Memory B cell (primary cell): Measurements from ENCODE around the gene YPEL4.

Source experiments
- ATAC-seq: fragments of 150-1000 bp; cut with Tn5 transposase; 2 replicates; pipeline ENCODE4 v1.10.0; 2021; ENCODE audit warnings: low read depth, mild to moderate bottlenecking, moderate library complexity
- DNase-seq, 2 donors: peaks; one replicate each; pipeline ENCODE4 v3.0.0; 2022; ENCODE audit warnings: low spot score in 2 of 2
- H3K27ac Mint-ChIP-seq: one replicate; pipeline ENCODE4 v1.8.0; 2022; ENCODE audit warnings: mild to moderate bottlenecking, moderate library complexity, mixed read lengths
- H3K27me3 Mint-ChIP-seq: one replicate; pipeline ENCODE4 v1.8.0; 2022; ENCODE audit warnings: mixed read lengths
- H3K36me3 Mint-ChIP-seq: one replicate; pipeline ENCODE4 v1.8.0; 2022; ENCODE audit warnings: mild to moderate bottlenecking, mixed read lengths
- H3K4me1 Mint-ChIP-seq: one replicate; pipeline ENCODE4 v1.8.0; 2022; ENCODE audit warnings: mixed read lengths
- H3K4me3 Mint-ChIP-seq: one replicate; pipeline ENCODE4 v1.8.0; 2022; ENCODE audit warnings: mild to moderate bottlenecking, moderate library complexity, mixed read lengths
- H3K9me3 Mint-ChIP-seq: one replicate; pipeline ENCODE4 v1.8.0; 2022; ENCODE audit warnings: mixed read lengths

YPEL4 gene

DNA sequence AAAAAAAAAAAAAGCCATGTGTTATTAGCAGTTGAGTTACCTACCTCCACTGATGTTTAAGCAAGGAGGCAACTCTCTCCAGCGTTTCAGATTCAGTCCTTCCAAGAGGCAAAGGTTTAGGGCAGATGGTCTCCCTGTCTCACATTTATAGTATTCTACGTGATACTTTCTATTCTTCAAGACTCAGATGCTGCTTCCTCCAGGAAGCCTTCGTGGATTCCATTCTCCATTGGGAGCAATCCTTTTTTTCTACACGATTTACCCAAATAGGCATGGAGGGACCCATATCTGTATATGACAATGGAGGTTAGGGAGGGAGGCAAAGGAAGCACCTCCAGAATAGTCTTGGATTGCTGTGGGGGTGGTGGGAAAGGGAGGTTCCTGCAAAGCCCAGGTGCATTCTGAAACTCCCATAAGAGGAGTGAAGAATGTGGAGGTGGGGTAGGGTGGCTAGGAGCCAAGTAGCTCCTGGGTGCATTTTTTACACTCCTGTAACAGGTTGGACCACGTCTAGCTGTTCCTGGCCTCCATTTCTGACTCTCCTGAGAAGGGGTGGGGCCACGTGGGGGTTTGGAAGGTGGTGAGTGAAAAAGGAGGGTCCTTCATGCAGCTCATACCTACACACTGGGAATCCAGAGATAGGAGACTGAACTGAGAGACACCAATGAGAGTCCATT is 16.2 kb downstream of the YPEL4 start:
- no peak for ATAC-seq
- Mint-ChIP-seq H3K9me3 (no peaks in the 10 kb centered on the region), H3K36me3 (no peaks in the 10 kb centered on the region), H3K4me3 (no peak overlapping the region), H3K27ac (no peak overlapping the region), H3K4me1 (peaks cover 7% of the 10 kb centered on the region), H3K27me3 (peaks cover 36% of the 10 kb centered on the region)
- no peak for DNase-seq

DNA sequence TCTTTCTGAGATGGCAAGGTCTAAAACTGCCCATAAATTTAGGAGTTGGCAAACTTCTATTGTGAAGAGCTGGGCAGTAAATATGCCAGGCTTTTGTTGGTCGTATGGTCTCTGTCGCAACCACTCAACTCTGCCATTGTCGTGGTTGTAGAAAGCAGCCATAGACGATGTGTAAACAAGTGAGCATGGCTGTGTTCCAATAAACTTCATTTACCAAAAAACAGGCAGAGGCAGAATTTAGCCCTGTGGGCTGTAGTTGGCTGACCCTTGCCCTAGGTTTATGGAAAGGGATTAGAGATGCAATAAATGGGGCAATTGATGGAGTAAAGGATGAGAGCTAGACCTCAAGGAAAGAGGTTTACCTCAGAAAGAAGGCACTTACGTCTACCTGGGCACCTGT is 17.6 kb downstream of the YPEL4 start:
- no peaks in the 10 kb centered on the region for H3K9me3 Mint-ChIP-seq
- ATAC-seq (no peak), DNase-seq (no peak)
- H3K27me3 Mint-ChIP-seq: peaks cover 38% of the 10 kb centered on the region
- H3K4me1 Mint-ChIP-seq: no peaks in the 10 kb centered on the region
- no peak overlapping the region for H3K27ac Mint-ChIP-seq
- H3K4me3 Mint-ChIP-seq: no peak overlapping the region
- H3K36me3 Mint-ChIP-seq: no peaks in the 10 kb centered on the region

- DNase-seq: no peak
- Mint-ChIP-seq H3K27me3 (peaks cover 40% of the 10 kb centered on the region), H3K27ac (no peak overlapping the region), H3K4me1 (no peaks in the 10 kb centered on the region), H3K4me3 (no peak overlapping the region), H3K36me3 (no peaks in the 10 kb centered on the region), H3K9me3 (no peaks in the 10 kb centered on the region)
- ATAC-seq: no peak
Observed at GRCh38 chr11:57630171-57630570, 19.5 kb downstream of the YPEL4 start.

DNA sequence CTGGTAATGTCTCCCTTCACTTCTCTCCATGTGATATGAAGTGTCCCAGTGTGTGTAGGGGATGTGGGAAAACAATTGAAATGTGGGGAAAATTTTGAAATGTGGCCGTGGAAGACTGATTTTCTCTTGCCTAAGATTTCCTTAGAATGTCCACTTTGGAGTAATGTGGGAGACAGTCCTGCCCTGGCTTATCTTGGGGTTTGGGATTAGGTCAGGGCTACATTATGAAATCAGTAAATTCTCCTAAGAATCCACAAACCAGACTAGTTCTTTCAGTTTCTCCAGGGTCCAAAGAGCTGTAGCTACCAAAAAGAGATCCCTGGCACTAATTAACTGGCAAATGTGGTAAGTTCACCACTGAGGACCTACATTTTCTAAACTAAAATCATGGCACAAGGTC is 22.8 kb downstream of the YPEL4 start:
- Mint-ChIP-seq H3K4me1 (no peaks in the 10 kb centered on the region), H3K4me3 (no peak overlapping the region), H3K36me3 (no peaks in the 10 kb centered on the region), H3K27me3 (peaks cover 29% of the 10 kb centered on the region), H3K9me3 (peaks cover 3% of the 10 kb centered on the region), H3K27ac (no peak overlapping the region)
- ATAC-seq (no peak), DNase-seq (no peak)

- Mint-ChIP-seq H3K9me3 (peaks cover 3% of the 10 kb centered on the region), H3K36me3 (no peaks in the 10 kb centered on the region), H3K27me3 (peaks cover 19% of the 10 kb centered on the region), H3K4me1 (no peaks in the 10 kb centered on the region), H3K4me3 (no peak overlapping the region), H3K27ac (no peak overlapping the region)
- ATAC-seq: no peak
- no peak for DNase-seq
Observed at GRCh38 chr11:57624864-57625263, 24.8 kb downstream of the YPEL4 start.

GRCh38 chr11:57622263-57622662 is 27.4 kb downstream of the YPEL4 start:
- peaks cover 13% of the 10 kb centered on the region for H3K27me3 Mint-ChIP-seq
- H3K4me1 Mint-ChIP-seq: no peaks in the 10 kb centered on the region
- H3K27ac Mint-ChIP-seq: no peak overlapping the region
- no peaks in the 10 kb centered on the region for H3K36me3 Mint-ChIP-seq
- H3K4me3 Mint-ChIP-seq: no peak overlapping the region
- DNase-seq: no peak
- peaks cover 3% of the 10 kb centered on the region for H3K9me3 Mint-ChIP-seq
- ATAC-seq: no peak

DNA sequence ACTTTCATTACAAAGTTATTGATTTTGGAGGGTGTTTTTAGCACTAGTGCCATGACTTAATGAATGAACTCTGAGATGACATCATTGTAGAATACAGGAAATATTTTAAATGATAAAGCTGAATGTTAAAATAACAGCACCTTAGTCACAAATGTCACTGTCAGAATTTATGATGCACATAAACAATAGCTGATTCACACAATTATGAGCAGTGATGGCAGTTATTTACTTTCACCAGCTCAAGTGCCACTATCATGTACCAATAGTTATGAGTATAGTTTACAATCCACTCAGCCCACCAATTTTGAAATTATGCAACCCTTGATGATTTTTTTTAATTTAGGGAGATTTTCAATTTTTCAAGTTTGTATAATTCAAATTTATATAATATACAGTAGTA is 29.2 kb downstream of the YPEL4 start:
- ATAC-seq: no peak
- Mint-ChIP-seq H3K4me1 (no peaks in the 10 kb centered on the region), H3K27me3 (peaks cover 11% of the 10 kb centered on the region), H3K36me3 (no peaks in the 10 kb centered on the region), H3K9me3 (peaks cover 3% of the 10 kb centered on the region), H3K4me3 (no peak overlapping the region), H3K27ac (no peak overlapping the region)
- no peak for DNase-seq

DNA sequence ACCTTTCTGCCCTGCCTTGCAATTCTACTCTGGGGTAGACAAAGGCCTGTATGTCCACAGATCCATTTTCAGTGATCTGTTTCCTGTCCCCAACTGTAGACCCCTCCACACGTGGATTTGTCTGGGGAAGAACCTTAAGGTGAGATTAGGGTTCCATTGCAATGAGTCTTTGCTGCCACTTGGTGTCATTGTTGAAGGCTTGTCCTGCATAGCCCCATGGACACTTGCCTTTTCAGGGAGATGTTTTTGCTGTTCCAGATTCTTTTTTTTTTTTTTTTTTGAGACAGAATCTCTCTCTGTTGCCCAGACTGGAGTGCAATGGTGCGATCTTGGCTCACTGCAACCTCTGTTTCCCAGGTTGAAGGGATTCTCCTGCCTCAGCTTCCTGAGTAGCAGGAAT is 30.4 kb downstream of the YPEL4 start:
- Mint-ChIP-seq H3K9me3 (peaks cover 3% of the 10 kb centered on the region), H3K36me3 (no peaks in the 10 kb centered on the region), H3K27me3 (peaks cover 13% of the 10 kb centered on the region), H3K4me1 (no peaks in the 10 kb centered on the region), H3K27ac (no peak overlapping the region), H3K4me3 (no peak overlapping the region)
- ATAC-seq (no peak), DNase-seq (no peak)

- Mint-ChIP-seq H3K4me3 (no peak overlapping the region), H3K27ac (no peak overlapping the region), H3K9me3 (peaks cover 3% of the 10 kb centered on the region), H3K27me3 (peaks cover 15% of the 10 kb centered on the region), H3K36me3 (no peaks in the 10 kb centered on the region), H3K4me1 (no peaks in the 10 kb centered on the region)
- no peak for ATAC-seq
- no peak for DNase-seq
Observed at GRCh38 chr11:57618438-57618837, 31.3 kb downstream of the YPEL4 start.

- ATAC-seq (no peak), DNase-seq (no peak)
- Mint-ChIP-seq H3K9me3 (no peaks in the 10 kb centered on the region), H3K27me3 (peaks cover 7% of the 10 kb centered on the region), H3K36me3 (no peaks in the 10 kb centered on the region), H3K4me1 (no peaks in the 10 kb centered on the region), H3K27ac (no peak overlapping the region), H3K4me3 (no peak overlapping the region)
Observed at GRCh38 chr11:57616595-57616994, 33.1 kb downstream of the YPEL4 start.

GRCh38 chr11:57615308-57615707 is 34.4 kb downstream of the YPEL4 start:
- no peak for ATAC-seq
- Mint-ChIP-seq H3K27ac (no peak overlapping the region), H3K4me1 (no peaks in the 10 kb centered on the region), H3K36me3 (no peaks in the 10 kb centered on the region), H3K27me3 (peaks cover 8% of the 10 kb centered on the region), H3K9me3 (no peaks in the 10 kb centered on the region), H3K4me3 (no peak overlapping the region)
- DNase-seq: no peak

DNA sequence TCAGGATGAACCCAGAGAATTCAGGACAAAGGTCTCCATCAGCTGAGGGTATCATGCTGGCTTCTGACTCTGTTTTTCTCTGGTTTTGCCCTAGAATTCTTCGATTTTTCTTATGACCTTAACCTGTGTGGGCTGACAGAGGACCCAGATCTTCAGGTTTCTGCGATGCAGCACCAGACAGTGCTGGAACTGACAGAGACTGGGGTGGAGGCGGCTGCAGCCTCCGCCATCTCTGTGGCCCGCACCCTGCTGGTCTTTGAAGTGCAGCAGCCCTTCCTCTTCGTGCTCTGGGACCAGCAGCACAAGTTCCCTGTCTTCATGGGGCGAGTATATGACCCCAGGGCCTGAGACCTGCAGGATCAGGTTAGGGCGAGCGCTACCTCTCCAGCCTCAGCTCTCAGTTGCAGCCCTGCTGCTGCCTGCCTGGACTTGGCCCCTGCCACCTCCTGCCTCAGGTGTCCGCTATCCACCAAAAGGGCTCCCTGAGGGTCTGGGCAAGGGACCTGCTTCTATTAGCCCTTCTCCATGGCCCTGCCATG is 35.4 kb downstream of the YPEL4 start:
- H3K36me3 Mint-ChIP-seq: no peaks in the 10 kb centered on the region
- ATAC-seq (no peak), DNase-seq (no peak)
- H3K4me3 Mint-ChIP-seq: no peak overlapping the region
- H3K27ac Mint-ChIP-seq: no peak overlapping the region
- H3K9me3 Mint-ChIP-seq: no peaks in the 10 kb centered on the region
- no peaks in the 10 kb centered on the region for H3K4me1 Mint-ChIP-seq
- peaks cover 10% of the 10 kb centered on the region for H3K27me3 Mint-ChIP-seq

DNA sequence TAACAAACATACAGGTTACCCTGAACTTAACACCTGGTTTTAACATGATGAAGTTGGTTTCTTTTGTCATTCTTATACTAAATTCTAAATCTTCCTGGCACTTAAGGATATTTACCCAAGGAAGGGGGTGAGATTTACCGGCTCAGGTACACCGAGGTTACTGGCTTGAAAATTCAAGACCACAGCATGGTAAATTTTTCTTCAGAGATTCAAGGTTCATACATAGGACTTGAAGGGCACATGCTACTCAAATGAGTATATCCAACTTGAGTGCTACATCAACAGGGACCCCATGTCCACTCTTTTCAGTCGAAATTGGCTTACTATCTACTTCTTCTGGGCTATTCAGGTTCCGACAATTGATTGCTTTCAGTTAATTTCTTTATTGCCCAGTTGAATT is 39.5 kb downstream of the YPEL4 start:
- Mint-ChIP-seq H3K27ac (no peak overlapping the region), H3K4me3 (no peak overlapping the region), H3K27me3 (peaks cover 18% of the 10 kb centered on the region), H3K9me3 (no peaks in the 10 kb centered on the region), H3K36me3 (no peaks in the 10 kb centered on the region), H3K4me1 (no peaks in the 10 kb centered on the region)
- ATAC-seq: no peak
- DNase-seq: no peak

GRCh38 chr11:57605028-57605420 is 44.7 kb downstream of the YPEL4 start:
- Mint-ChIP-seq H3K4me3 (no peak overlapping the region), H3K4me1 (no peaks in the 10 kb centered on the region), H3K27me3 (peaks cover 21% of the 10 kb centered on the region), H3K9me3 (no peaks in the 10 kb centered on the region), H3K36me3 (no peaks in the 10 kb centered on the region), H3K27ac (no peak overlapping the region)
- no peak for ATAC-seq
- no peak for DNase-seq

- Mint-ChIP-seq H3K4me3 (no peak overlapping the region), H3K9me3 (no peaks in the 10 kb centered on the region), H3K36me3 (no peaks in the 10 kb centered on the region), H3K27me3 (peaks cover 24% of the 10 kb centered on the region), H3K27ac (no peak overlapping the region), H3K4me1 (no peaks in the 10 kb centered on the region)
- ATAC-seq (no peak), DNase-seq (no peak)
Observed at GRCh38 chr11:57604296-57605027, 45.2 kb downstream of the YPEL4 start.
